ENCODE measurements around the gene KTI12.
"Not testable (repeated sequence)": the region's sequence is repeated elsewhere in the genome, so short reads cannot be mapped to it uniquely, and the experiment has no call there.

The KTI12 gene

GRCh38 chr1:52033190-52034049, at the start of gene KTI12:
TSS of gene KTI12 (minus strand) at chr1:52033810. CDS start at chr1:52033761, 49 bp downstream.
- peak; percentile 92 for DNase-seq

GRCh38 chr1:52080014-52080415, 46.4 kb upstream of the KTI12 start:
- DNase-seq, result no peak

GRCh38 chr1:52077277-52077676, 43.7 kb upstream of the KTI12 start:
- DNase-seq, result not testable (repeated sequence)

GRCh38 chr1:52072291-52072690, 38.7 kb upstream of the KTI12 start:
- no peak for DNase-seq

- DNase-seq, result no peak
Measured at GRCh38 chr1:52070704-52071103, 37.1 kb upstream of the KTI12 start.

- DNase-seq, result no peak
Measured at GRCh38 chr1:52063192-52063591, 29.6 kb upstream of the KTI12 start.

GRCh38 chr1:52060822-52061221, 27.2 kb upstream of the KTI12 start:
- DNase-seq, result no peak

GRCh38 chr1:52059888-52060287, 26.3 kb upstream of the KTI12 start:
- DNase-seq, result no peak

GRCh38 chr1:52059321-52059720, 25.7 kb upstream of the KTI12 start:
- DNase-seq, result no peak

GRCh38 chr1:52057876-52058415, 24.3 kb upstream of the KTI12 start:
- no peak for DNase-seq

GRCh38 chr1:52057255-52057654, 23.6 kb upstream of the KTI12 start:
- no peak for DNase-seq

GRCh38 chr1:52056937-52057231, 23.3 kb upstream of the KTI12 start:
- no peak for DNase-seq

- DNase-seq, result peak; percentile 96
Measured at GRCh38 chr1:52056163-52056936, 22.7 kb upstream of the KTI12 start, which contains the start of gene BTF3L4. TSS of gene BTF3L4 (plus strand) at chr1:52056295. CDS start at chr1:52059848, 3,553 bp downstream.

GRCh38 chr1:52055866-52056162, 22.2 kb upstream of the KTI12 start:
- DNase-seq, result no peak

GRCh38 chr1:52055066-52055865, 21.7 kb upstream of the KTI12 start, which contains the start of gene TXNDC12:
TSS of gene TXNDC12 (minus strand) at chr1:52055191. CDS start at chr1:52055096, 95 bp downstream.
- peak; percentile 90 for DNase-seq

GRCh38 chr1:52054496-52055065, 21.0 kb upstream of the KTI12 start:
- no peak for DNase-seq

GRCh38 chr1:52053862-52054261, 20.3 kb upstream of the KTI12 start:
- no peak for DNase-seq

- DNase-seq, result not testable (repeated sequence)
Measured at GRCh38 chr1:52049337-52049736, 15.7 kb upstream of the KTI12 start.

- DNase-seq, result not testable (repeated sequence)
Measured at GRCh38 chr1:52045666-52046195, 12.1 kb upstream of the KTI12 start.

GRCh38 chr1:52045236-52045635, 11.6 kb upstream of the KTI12 start:
- DNase-seq, result no peak

- DNase-seq, result no peak
Measured at GRCh38 chr1:52041551-52042185, 8.1 kb upstream of the KTI12 start.

GRCh38 chr1:52037909-52038308, 4.3 kb upstream of the KTI12 start:
- no peak for DNase-seq
